Measurements from ENCODE around the gene RANBP9. TPM values are rescaled to one million over a fixed set of nuclear protein-coding genes. Genes with fewer than 3 reads are reported as not detected.

RANBP9 gene
- polyA plus RNA-seq, 3 donors: 1.8 to 26.1 (median 2.0) TPM

DNA sequence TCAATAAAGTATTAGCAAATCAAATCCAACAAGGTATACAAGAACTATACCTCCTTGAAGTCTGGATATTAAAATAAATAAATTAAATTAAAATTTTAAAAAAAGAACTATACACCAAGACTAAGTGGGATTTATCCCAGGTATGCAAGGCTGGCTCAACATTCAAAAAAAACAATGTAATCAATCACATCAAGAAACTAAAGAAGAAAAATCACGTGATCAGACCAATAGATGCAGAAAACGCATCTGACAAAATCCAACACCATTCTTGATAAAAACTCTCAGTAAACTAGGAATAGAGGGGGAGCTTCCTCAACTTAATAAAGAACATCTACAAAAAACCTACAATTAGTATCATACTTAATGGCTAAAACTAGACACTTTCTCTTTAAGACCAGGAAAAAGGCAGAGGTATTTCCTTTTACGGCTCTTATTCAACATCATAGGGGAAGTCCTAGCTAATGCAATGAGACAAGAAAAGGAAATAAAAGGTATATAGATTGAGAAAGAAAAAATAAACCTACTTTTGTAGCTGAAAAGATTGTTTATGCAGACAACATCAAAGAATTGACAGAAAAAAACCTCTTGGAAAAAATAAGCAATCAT, 35.0 kb downstream of the RANBP9 start:
- Histone ChIP-seq H2AFZ (ENCODE audit: insufficient read depth, low read depth, low read length, poor library complexity, severe bottlenecking) (no peak overlapping the region), H3K9ac (ENCODE audit: insufficient read depth, low read length, poor library complexity, severe bottlenecking) (no peak overlapping the region), H3K27ac (ENCODE audit: low read depth in 1 of 2, low read length in 2 of 2) (no peak overlapping the region), H4K20me1 (ENCODE audit: insufficient read depth, low read length) (peaks cover 80% of the 10 kb centered on the region), H3K4me2 (replicated peaks; ENCODE audit: extremely low read depth, low read length, poor library complexity, severe bottlenecking) (no peak overlapping the region), H3K36me3 (replicated peaks in 1 of 2; ENCODE audit: control insufficient read depth in 1 of 2, insufficient read depth in 2 of 2, low read length in 2 of 2) (peaks cover 0 to 16% of the 10 kb centered on the region in 2 donors), H3K4me3 (replicated peaks in 1 of 3; ENCODE audit: low read depth in 2 of 3, low read length in 3 of 3) (no peak overlapping the region), H3K27me3 (ENCODE audit: control insufficient read depth in 2 of 2, insufficient read depth in 2 of 2, low read length in 2 of 2) (no peaks in the 10 kb centered on the region), H3K79me2 (ENCODE audit: insufficient read depth, low read length) (peaks cover 98% of the 10 kb centered on the region), H3K4me1 (ENCODE audit: control insufficient read depth in 1 of 2, insufficient read depth in 2 of 2, low read length in 2 of 2) (peaks cover 6 to 17% of the 10 kb centered on the region in 2 donors), H3K9me3 (replicated peaks in 1 of 2; ENCODE audit: control insufficient read depth in 1 of 2, insufficient read depth in 1 of 2, low read length in 2 of 2) (peaks cover 0 to 4% of the 10 kb centered on the region in 2 donors)
- TF ChIP-seq, protein P1, sequence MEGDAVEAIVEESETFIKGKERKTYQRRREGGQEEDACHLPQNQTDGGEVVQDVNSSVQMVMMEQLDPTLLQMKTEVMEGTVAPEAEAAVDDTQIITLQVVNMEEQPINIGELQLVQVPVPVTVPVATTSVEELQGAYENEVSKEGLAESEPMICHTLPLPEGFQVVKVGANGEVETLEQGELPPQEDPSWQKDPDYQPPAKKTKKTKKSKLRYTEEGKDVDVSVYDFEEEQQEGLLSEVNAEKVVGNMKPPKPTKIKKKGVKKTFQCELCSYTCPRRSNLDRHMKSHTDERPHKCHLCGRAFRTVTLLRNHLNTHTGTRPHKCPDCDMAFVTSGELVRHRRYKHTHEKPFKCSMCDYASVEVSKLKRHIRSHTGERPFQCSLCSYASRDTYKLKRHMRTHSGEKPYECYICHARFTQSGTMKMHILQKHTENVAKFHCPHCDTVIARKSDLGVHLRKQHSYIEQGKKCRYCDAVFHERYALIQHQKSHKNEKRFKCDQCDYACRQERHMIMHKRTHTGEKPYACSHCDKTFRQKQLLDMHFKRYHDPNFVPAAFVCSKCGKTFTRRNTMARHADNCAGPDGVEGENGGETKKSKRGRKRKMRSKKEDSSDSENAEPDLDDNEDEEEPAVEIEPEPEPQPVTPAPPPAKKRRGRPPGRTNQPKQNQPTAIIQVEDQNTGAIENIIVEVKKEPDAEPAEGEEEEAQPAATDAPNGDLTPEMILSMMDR (IDR thresholded peaks at IDR 0.05): no peak
- H3K27me3 Mint-ChIP-seq (ENCODE audit: low read depth in 3 of 3): no peaks in the 10 kb centered on the region
- H3K4me1 Mint-ChIP-seq: peaks cover 36% of the 10 kb centered on the region
- H3K4me3 Mint-ChIP-seq: no peak overlapping the region
- H3K9me3 Mint-ChIP-seq: peaks cover 4 to 13% (median 8%) of the 10 kb centered on the region in 7 donors
- intact Hi-C loops (cut with micrococcal nuclease): no loop called here
- no peak for DNase-seq
- peaks cover 15 to 26% of the 10 kb centered on the region in 2 donors for H3K36me3 Mint-ChIP-seq
- H3K27ac Mint-ChIP-seq: peak overlapping the region in 1 of 7 donors; percentile 30
- no CpG with 5 or more reads among the region's 3 CpGs for WGBS (ENCODE audit: insufficient coverage)

DNA sequence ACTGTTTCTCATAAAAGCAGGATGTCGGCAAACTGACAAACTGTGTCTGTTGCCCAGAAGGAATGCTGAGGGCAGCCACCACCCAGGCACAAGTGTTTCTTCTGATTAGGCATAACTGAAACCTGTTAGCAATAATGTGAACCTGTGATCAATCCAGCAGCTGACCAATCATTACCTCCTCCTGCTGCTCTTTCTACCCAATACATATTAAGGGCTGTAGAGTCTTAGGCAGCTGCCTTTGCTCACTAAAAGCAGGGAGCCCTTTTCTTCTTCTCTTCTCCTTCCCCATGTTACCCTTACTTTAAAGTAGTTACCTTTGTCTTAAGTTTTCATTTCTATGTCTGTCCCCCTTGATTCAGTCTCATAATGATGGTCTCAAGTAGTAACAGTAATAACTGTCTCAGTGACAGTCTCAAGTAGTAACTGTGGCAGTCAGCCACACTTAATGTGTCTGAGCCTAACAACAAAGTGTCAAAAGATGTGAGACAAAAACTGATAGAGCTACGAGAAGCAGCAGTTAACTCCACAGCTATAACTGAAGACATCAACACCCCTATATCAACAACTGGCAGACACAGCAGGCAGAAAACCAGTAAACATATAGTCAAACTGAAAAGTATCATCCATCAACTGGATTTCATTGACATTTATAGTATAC, 37.0 kb downstream of the RANBP9 start:
- Mint-ChIP-seq H3K27ac (peak overlapping the region in 1 of 7 donors; percentile 16), H3K36me3 (peaks cover 10 to 13% of the 10 kb centered on the region in 2 donors), H3K4me1 (peaks cover 33% of the 10 kb centered on the region), H3K27me3 (ENCODE audit: low read depth in 3 of 3) (peaks cover 0 to under 1% (median 0%) of the 10 kb centered on the region in 3 donors), H3K4me3 (no peak overlapping the region), H3K9me3 (peaks cover 3 to 11% (median 7%) of the 10 kb centered on the region in 7 donors)
- H3K9me3 ChIP-seq (replicated peaks in 1 of 2; ENCODE audit: control insufficient read depth in 1 of 2, insufficient read depth in 1 of 2, low read length in 2 of 2): peaks cover 0 to 4% of the 10 kb centered on the region in 2 donors
- no peak overlapping the region for H2AFZ ChIP-seq (ENCODE audit: insufficient read depth, low read depth, low read length, poor library complexity, severe bottlenecking)
- H3K4me3 ChIP-seq (replicated peaks in 1 of 3; ENCODE audit: low read depth in 2 of 3, low read length in 3 of 3): no peak overlapping the region
- peaks cover 0 to 8% of the 10 kb centered on the region in 2 donors for H3K36me3 ChIP-seq (replicated peaks in 1 of 2; ENCODE audit: control insufficient read depth in 1 of 2, insufficient read depth in 2 of 2, low read length in 2 of 2)
- no peak overlapping the region for H3K27ac ChIP-seq (ENCODE audit: low read depth in 1 of 2, low read length in 2 of 2)
- TF ChIP-seq, protein P1 (IDR thresholded peaks at IDR 0.05): no peak
- no peak overlapping the region for H3K9ac ChIP-seq (ENCODE audit: insufficient read depth, low read length, poor library complexity, severe bottlenecking)
- no peak overlapping the region for H3K4me2 ChIP-seq (replicated peaks; ENCODE audit: extremely low read depth, low read length, poor library complexity, severe bottlenecking)
- intact Hi-C loops (cut with micrococcal nuclease): no loop called here
- DNase-seq: no peak
- 100% methylated on average over 2 of the region's 2 CpGs for WGBS (ENCODE audit: insufficient coverage)
- peaks cover 98% of the 10 kb centered on the region for H3K79me2 ChIP-seq (ENCODE audit: insufficient read depth, low read length)
- H3K4me1 ChIP-seq (ENCODE audit: control insufficient read depth in 1 of 2, insufficient read depth in 2 of 2, low read length in 2 of 2): peaks cover 6 to 10% of the 10 kb centered on the region in 2 donors
- peaks cover 83% of the 10 kb centered on the region for H4K20me1 ChIP-seq (ENCODE audit: insufficient read depth, low read length)
- H3K27me3 ChIP-seq (ENCODE audit: control insufficient read depth in 2 of 2, insufficient read depth in 2 of 2, low read length in 2 of 2): no peaks in the 10 kb centered on the region

Measured in CD14-positive monocyte (primary cell).